ENCODE data around the gene PTPN11.

- TF ChIP-seq GATA3 (IDR thresholded peaks at IDR 0.05; ENCODE audit: low read depth, low read length) (no peak), GATA2 (IDR thresholded peaks at IDR 0.05; ENCODE audit: low read depth, low read length) (no peak)
Measured at GRCh38 chr12:112517730-112518364, 99.1 kb downstream of the PTPN11 start.
